ENCODE results near the gene SAP30L. TPM values are rescaled to one million over a fixed set of nuclear protein-coding genes. Genes with fewer than 3 reads are reported as not detected.

The SAP30L gene
- total and polyA plus RNA-seq, 2 of the 4 experiments (the other 2 are of a cell fraction): 9.7 to 17.6 TPM

GRCh38 chr5:154429341-154429740 is 16.5 kb upstream of the SAP30L start:
- Histone ChIP-seq H4K5ac (ENCODE audit: low read depth, low read length) (no peak overlapping the region), H3K79me1 (ENCODE audit: low read depth in 1 of 2, low read length in 2 of 2) (no peaks in the 10 kb centered on the region; a peak in 1 of 4 replicates), H2AFZ (replicated peaks; ENCODE audit: low read length, poor library complexity) (no peak overlapping the region), H3K4ac (ENCODE audit: low read depth, low read length) (no peak overlapping the region), H3K14ac (replicated peaks; ENCODE audit: low read depth, low read length) (no peak overlapping the region), H2BK5ac (ENCODE audit: low read depth, low read length, poor library complexity, severe bottlenecking) (no peak overlapping the region), H3K56ac (ENCODE audit: extremely low read depth, insufficient read depth, low read length) (no peak overlapping the region), H3K4me3 (ENCODE audit: insufficient read depth, low read depth, low read length) (no peak overlapping the region), H3K4me2 (ENCODE audit: low read depth, low read length) (no peak overlapping the region), H3K9me1 (ENCODE audit: insufficient read depth, low read length) (no peaks in the 10 kb centered on the region), H3K27me3 (ENCODE audit: control insufficient read depth, insufficient read depth, low read length) (no peaks in the 10 kb centered on the region), H3K18ac (ENCODE audit: low read depth, low read length) (no peak overlapping the region), H3K9ac (ENCODE audit: low read depth, low read length) (no peak overlapping the region), H4K20me1 (ENCODE audit: insufficient read depth, low read length) (no peaks in the 10 kb centered on the region), H4K8ac (ENCODE audit: low read depth in 2 of 2, low read length in 2 of 2) (no peak overlapping the region), H2AK9ac (replicated peaks; ENCODE audit: low read depth, low read length, poor library complexity) (no peak overlapping the region), H2BK20ac (ENCODE audit: low read depth, low read length) (no peak overlapping the region), H2BK120ac (ENCODE audit: low read depth, low read length) (no peak overlapping the region), H3K23ac (ENCODE audit: low read depth, low read length) (no peak overlapping the region), H4K91ac (ENCODE audit: insufficient read depth, low read depth, low read length) (no peak overlapping the region), H2AK5ac (ENCODE audit: low read depth, low read length) (no peak overlapping the region), H3K27ac (ENCODE audit: insufficient read depth, low read length) (no peak overlapping the region), H3K4me1 (ENCODE audit: control insufficient read depth, insufficient read depth, low read length) (no peaks in the 10 kb centered on the region), H3K36me3 (ENCODE audit: control insufficient read depth, insufficient read depth, low read length) (no peaks in the 10 kb centered on the region; the same call in 1 of the 2 replicates), H2BK15ac (ENCODE audit: low read depth, low read length) (no peak overlapping the region), H3K9me3 (ENCODE audit: control insufficient read depth, insufficient read depth, low read length) (no peaks in the 10 kb centered on the region)
- dilution Hi-C loops (cut with HindIII; ENCODE audit: low sequenced_read_pairs, unreplicated experiment) (no loop called here), intact Hi-C loops (cut with micrococcal nuclease) (no loop called here), in situ Hi-C loops (cut with MboI; ENCODE audit: low sequenced_read_pairs) (no loop called here)
- DNase-seq (no peak), ATAC-seq (ENCODE audit: low read depth) (no peak)
- TF ChIP-seq RCOR1 (IDR thresholded peaks at IDR 0.05; ENCODE audit: insufficient replicate concordance, low read length) (no peak), ELK1 (IDR thresholded peaks at IDR 0.05; ENCODE audit: borderline replicate concordance, low read depth, low read length) (no peak), USF2 (IDR thresholded peaks at IDR 0.05; ENCODE audit: low read depth, low read length) (no peak), MAZ (IDR thresholded peaks at IDR 0.05; ENCODE audit: borderline replicate concordance, low read depth, low read length) (no peak), CEBPB (IDR thresholded peaks at IDR 0.05; ENCODE audit: low read depth, low read length) (no peak), CTCF (conservative IDR thresholded peaks at IDR 0.05; ENCODE audit: low read depth, low read length) (no peak)
- no TSS peak for BruUV-seq (replicated peaks)
- WGBS, 2 experiments (ENCODE audit: extremely low coverage in 2 of 2, insufficient read length in 1 of 2): 100% methylated on average over 1 of the region's 1 CpG; no CpG with 5 or more reads in 1 of the 2 experiments
- ChIA-PET POLR2A (ENCODE audit: unreplicated experiment) (no interaction called here), CTCF (no interaction called here)

Data from IMR-90 (cell line).